GM10266 (cell line): ENCODE results near the gene RNF2.

Source experiments
- DNase-seq: peaks from one replicate; pipeline ENCODE4 v3.0.0; 2012; ENCODE audit errors: extremely low spot score
- CTCF ChIP-seq: IDR thresholded peaks from 2 replicates; pipeline ENCODE4 v1.5.1; 2012; ENCODE audit warnings: mild to moderate bottlenecking, low read depth; ENCODE audit not compliant: control insufficient read depth, insufficient read depth; ENCODE audit errors: missing control alignments

RNF2 gene

DNA sequence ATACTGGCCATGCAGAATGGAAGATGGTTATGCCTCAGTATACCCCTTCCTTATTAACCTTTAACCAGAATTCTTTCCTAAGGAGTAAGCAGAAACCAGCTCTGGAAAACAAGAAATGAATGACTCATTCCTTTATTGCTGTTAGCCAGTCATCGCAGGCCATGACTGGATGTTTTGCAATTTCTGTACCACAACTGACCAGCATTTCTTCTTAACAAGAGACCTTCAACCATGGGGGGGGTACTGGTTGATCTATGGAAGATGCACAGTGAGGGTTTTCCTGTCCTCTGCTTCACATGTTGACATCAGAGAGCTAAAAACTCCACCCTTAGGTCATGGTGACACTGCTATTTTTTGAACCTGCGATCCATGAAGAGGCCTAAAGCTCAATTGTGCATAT, 28.0 kb upstream of the RNF2 start:
- DNase-seq = no peak
- TF ChIP-seq CTCF = no peak

DNA sequence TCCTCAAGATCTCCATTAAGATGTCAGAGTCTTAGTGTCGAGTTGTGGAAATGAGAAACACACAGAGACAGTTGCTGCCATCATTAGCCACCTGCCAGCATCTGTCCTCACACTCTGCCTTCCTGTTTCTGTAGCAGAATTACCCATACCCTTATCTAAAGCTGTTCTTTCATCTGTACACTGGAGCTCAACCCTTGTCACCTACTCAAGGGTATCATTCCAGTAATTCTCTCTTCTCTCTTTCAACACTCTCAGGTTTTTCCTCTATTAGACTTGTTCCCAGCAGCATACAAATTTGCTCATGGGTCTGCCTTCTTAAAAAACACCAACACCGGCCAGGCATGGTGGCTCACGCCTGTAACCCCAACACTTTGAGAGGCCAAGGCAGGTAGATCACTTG, 27.4 kb upstream of the RNF2 start:
- no peak for DNase-seq
- TF ChIP-seq CTCF = no peak

DNA sequence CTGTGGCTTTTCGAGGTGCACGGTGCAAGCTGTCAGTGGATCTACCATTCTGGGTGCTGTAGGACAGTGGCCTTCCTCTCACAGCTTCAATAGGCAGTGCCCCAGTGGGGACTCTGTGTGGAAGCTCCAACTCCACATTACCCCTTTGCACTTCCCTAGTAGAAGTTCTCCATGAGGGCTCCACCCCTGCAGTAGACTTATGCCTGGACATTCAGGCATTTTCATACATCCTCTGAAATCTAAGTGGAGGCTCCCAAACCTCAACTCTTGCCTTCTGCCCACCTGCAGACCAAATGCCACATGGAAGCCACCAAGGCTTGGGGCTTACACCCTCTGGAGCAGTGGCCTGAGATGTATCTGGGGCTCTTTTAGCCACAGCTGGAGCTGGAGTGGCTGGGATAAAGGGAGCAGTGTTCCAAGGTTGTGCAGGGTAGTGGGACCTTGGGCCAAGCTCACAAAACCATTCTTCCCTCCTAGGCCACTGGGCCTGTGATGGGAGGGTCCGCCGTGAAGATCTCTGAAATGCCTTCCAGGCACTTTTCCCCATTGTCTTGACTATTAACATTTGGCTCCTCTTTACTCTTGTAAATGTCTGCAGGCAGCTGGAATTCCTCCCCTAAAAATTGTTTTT, 18.0 kb upstream of the RNF2 start:
- TF ChIP-seq CTCF = no peak
- DNase-seq = no peak

GRCh38 chr1:185033686-185034085, 11.7 kb upstream of the RNF2 start:
- no peak for TF ChIP-seq CTCF
- DNase-seq = no peak

DNA sequence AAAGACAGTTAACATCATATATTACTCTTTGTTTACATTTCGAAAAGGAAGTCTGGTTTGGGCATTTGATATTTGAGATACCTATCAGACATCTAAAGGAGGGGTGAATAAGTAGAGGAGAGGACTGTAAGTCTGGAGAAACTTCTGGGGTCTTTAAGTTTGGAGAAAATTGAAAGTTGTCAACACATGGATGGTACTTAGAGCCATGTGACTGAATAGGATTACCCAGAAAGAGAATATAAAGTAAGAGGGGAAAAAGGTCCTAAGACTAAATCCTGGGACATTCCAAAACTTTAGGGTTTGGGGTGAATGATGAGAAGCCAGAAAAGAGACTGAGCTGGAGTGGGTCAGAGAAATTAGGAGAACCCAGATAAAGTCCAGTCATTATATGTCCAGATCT, 10.1 kb upstream of the RNF2 start:
- no peak for DNase-seq
- TF ChIP-seq CTCF = no peak

DNA sequence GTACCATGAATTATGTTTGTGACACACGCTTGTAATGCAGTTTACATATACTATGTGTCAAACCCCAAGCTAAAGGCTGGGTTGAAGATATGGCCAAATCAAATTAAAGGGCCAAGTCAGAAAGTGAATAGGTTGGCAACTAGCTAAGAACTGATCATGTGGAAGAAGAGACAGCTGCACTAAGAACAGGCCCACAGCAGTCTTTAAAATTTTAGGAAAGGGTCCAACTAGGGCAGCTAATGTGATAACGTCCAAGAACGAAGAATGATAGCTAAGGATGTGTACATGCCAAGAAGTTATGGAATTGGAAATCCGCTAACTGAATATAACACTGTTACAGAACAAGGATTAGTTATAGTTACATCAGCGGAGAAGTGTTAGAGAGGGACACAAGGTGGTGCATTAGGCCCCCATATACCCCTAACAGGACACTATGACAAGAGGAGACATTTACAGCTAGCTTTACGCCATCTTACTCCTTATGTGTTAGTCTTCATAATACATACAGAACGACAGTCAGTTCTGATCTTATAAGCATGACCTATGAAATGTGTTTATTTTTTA, 6.5 kb upstream of the RNF2 start:
- no peak for TF ChIP-seq CTCF
- no peak for DNase-seq

GRCh38 chr1:185039726-185040407, 5.5 kb upstream of the RNF2 start:
- no peak for TF ChIP-seq CTCF

More at GRCh38 chr1:185039726-185040407, 5.5 kb upstream of the RNF2 start:
- DNase-seq = no peak
